GM18507 (cell line): ENCODE data around the gene TFCP2L1.
"Not testable (repeated sequence)": the region's sequence is repeated elsewhere in the genome, so short reads cannot be mapped to it uniquely, and the experiment has no call there.

Experiments used
- DNase-seq: peaks from one replicate; pipeline ENCODE4 v3.0.0; 2011; ENCODE audit warnings: low read depth; ENCODE audit not compliant: insufficient read length; ENCODE audit errors: extremely low spot score
- FAIRE-seq: peaks from 2 replicates; lab custom pipeline; 2011; peaks lifted over from hg19 to GRCh38; lab: Jason Lieb, UNC

TFCP2L1 gene

DNA sequence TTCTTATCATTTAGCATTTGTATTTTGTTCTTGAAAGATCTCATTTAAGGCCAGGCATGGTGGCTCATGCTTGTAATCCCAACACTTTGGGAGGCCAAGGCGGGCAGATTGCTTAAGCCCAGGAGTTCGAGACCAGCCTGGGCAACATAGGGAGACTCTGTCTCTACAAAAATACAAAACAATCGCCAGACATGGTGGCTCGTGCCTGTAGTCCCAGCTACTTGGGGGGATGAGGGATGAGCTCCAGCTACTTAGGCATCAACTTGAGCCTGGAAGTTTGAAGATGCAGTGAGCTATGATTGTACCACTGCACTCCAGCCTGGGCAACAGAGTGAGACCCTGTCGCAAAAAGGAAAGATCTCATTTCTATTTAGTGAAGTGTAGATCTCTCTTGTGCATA, 12.9 kb upstream of the TFCP2L1 start:
- not testable (repeated sequence) for FAIRE-seq, DNase-seq

DNA sequence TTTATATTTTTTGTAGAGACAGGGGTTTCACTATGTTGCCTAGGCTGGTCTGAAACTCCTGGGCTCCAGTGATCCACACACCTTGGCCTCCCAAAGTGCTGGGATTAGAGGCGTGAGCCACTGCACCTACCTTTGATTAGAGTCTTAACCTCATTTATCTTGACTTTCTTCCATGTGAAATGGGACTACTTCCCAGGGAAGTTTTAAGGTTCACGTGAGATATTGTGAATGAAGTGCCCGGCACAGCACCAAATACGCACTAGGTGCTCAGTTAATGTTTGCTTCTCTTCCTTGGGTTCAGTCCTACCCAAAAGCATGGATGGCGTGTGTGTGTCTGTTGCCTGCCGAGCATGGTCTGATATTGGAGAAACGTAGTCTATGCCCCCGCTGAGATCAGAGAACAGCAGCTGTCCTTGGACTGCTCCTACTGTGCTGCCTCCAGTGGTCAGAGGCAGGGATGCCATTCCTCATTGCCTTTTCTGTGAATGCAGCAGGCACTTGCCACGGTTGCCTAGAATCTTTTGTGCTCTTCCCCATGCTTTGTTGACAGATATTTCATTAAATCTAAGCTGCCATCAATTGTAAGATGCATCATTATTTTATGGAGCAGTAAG, 12.3 kb upstream of the TFCP2L1 start:
- DNase-seq: no peak
- FAIRE-seq: peak; percentile 67

DNA sequence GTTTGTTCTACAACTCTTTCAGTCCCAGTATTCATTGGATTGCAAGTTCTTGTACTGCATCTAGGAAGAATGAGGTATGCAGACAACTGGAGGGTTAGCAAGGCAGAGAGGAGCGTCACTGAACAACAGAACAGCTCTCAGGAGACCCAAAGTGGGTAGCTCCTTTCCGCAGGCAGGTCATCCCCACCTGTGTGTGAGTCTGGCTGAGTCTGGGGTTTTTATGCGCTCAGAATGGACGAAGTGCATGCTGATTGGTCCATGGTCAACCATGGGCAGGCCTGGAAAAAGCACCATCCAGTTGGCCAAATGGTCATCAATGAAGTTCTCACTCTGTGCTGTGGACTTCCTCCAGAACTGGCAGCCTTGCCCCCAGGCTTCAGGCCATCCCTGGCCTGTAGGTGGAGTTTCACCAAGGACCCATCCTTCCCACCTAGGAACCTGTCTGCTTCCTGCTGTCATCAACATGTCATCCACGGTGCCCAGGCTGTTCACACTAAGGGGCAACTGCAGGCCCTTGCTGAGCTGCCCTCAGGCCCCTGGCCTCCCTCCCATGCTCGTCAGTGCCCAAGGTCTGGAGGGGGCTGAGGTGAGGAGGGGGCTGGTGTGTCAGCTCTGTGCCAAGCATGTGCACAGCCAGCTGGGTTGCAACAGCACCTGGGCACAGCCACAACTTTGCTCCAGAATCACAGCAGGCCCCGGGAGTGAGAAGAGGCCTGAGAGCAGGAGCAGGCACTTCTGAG, 11.1 kb upstream of the TFCP2L1 start:
- FAIRE-seq (no peak), DNase-seq (no peak)

DNA sequence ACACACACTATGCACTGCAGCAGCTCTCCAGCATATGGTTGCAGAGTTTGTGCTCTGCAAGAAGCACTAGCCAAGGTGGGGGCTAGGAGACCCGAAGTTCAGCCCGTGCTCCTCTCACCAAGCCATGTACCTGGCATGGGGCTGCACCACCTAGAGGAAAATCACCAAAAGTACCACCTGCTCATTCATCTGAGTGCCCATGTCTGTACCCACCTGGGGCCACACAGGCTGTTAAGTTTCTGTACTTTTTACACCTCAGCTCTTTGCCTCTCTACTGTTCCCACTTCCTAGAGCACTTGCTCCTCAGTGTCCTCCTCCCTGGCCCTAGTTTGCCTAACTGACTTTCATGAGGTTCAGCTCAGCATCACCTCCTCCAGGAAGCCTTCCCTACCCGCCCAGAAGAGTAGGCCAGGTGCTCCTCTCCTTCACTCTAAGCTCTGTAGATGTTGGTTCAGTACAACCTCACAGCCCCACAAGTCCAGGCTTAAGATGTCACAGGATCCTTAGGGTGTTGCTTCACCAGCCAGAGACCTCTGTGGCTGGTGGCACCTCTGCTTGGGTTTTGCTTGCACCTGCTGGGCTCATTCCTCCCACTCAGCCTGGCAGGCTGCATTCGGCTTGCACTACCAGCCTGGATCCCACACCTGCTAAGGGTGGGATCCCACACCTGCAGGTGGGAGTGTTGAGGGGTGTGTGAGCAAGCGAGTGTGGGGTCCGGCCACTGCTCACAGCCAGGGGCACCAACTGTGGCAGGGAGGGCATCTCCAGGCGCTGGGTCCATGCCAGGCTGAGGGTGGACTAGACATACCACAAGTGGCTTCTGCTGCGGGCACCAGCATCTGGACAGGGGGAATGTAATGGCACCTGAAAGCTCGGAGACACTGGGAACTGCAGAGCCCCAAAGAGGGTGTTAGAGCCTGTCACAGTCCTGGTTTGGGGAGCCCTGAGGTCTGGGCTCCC, 10.2 kb upstream of the TFCP2L1 start:
- FAIRE-seq (no peak), DNase-seq (no peak)

DNA sequence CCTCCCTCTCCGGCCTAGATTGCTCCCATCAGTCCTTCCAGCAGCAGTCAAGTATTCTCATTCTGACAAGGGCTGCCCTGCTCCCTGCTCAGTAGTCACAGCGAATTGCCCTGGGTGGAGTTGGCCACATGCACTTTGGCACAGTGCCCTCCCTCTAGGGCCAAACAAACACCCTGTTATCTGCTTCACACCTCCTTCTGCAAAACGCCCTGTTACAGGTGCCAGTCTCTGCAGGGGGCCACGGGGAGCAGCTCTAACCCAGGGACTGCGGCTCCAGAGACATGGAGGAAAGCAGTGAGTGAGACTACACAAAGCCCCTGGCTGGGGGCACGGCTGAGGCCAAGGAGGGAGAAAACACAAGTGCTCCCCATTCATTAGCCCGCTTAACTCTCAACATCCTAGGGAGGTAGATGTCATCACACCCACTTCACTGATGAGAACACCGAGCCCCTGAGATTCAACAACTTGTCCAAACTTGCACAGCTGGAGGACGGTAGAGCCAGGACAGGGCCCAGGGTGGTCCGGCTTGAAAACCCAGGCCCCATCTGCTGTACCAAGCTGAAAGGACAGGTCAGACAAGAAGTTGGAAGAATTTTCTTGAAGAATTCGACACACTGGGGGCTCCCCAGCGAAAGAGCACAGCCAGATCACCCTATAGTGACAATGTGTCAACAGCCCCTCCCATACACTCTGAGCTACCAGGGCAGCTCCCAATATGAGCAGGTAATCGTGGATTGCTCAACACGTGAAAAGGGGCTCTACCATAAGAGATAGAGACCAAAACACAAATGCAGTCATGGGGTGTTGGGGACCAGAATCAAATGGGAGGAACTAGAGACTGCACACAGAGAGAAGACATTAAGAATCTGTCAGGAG, 8.7 kb upstream of the TFCP2L1 start:
- no peak for FAIRE-seq
- no peak for DNase-seq

DNA sequence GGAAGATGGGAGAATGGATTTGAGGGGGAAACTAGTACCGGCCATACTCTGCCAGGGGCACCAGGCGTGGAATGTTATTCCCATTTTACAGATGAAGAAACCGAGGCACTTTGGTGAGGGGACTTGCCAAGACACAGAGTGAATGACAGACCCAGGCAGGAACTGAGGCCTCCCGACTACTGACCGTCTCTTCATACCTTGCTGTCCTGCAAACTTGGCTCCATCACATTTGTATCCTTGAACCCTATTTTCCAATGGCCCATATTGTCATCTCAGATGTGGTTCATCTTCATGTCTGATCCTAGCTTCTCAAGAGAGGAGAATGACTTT, 6.2 kb upstream of the TFCP2L1 start:
- no peak for FAIRE-seq

DNA sequence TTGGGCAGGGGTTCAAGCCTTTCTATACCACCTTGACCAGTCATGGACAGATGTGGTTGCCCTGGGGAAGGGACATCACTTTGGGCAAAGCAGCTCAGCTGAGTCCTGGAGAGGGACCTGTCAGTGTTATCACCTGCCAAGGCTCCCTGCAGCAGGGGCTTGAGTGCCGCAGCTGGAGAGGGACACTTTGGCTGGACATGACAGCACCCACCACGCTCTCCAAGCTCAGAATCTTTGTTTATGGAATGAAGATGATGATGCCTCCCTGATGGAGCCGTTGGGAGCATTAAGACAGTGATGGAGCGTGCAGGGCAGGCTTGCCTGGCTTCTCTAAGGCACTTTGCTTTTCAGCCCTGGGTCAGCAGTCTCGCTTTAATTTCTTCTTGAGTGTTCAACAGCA, 4.3 kb upstream of the TFCP2L1 start:
- FAIRE-seq (no peak), DNase-seq (no peak)

More for the DNA sequence above, 6.2 kb upstream of the TFCP2L1 start:
- no peak for DNase-seq

DNA sequence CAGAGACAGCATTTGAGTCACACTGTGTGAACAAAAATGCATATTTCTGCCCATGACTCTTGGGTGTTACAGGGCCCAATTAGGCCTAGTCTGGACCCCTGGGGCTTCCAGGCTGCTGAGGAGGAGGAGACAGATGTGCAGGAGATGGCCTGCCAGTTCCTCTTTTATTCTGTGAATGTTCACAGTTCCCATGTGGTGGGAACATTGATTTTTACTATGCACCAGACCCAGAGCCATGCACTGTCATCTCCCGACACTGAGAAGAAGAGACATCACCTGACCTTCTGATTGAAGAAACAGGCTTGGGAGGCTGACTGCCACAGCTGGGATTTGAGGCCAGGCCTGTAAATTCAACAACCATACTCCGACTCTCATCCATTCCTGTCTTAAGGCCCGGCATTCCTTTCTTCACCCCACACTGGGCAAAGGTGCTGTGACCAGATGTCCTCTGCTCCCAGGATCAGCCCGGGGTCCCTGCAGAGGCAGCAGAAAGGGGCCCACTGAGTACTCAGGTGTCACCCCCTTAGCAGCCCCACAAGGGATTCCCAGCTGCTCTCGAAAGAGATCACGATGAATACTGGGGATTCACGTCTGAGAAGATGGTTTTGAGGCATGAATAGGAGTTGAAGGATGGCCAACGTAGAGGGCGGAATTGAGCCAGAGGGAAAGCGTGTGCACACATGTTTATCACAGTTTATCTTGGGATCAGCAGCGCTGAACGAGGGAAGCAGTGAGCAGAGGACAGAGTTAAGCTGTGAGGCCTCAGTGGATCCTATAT, 3.6 kb upstream of the TFCP2L1 start:
- FAIRE-seq (no peak), DNase-seq (no peak)

DNA sequence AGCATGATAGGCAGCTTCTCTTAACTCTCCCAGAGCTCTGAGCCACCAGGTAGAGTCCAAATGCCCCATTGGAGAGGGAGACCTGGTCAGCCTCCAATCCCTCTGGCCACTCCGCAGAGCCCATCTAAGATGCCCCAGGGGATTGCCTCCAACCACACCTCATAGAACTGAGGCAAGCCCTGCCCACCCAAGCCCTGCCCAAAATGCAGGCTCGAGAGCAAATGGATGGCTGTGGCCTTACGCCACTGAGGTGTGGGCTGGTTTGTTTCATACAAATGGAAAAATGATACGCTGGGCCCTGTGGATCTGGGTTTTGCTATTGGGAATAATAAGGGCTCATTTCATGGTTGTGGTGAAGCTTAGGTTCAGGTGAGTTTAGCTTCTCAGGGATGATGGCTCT, 3.0 kb upstream of the TFCP2L1 start:
- DNase-seq (no peak), FAIRE-seq (no peak)

DNA sequence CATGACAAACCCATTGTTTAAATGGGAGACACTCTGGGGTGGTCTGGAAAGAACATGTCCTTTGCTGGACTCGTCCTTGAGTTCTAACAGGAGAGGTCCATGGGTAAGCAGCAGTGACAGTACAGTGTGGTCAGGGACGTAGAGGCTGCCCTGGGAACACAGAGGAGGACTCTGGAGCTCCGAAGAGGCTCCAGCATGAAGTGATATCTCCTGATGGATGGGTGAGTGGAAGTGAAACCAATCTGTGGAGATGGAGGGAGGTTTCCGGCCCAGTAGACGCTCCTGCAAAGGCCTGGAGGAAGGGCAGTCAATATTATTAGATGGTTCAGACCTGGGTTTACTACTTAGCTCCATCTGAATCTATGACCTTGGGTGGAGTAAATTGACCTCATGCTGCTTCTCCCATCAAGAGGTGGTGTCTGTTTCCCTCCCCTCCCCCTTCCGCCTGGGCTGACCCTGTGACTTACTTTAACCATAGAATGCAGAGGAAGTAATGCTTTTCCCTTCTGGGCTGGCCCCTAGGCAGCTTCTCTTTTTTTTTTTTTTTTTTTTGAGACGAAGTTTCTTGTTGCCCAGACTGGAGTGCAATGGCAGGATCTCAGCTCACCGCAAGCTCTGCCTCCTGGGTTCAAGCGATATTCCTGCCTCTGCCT, 2.3 kb upstream of the TFCP2L1 start:
- FAIRE-seq: no peak
- DNase-seq: no peak

DNA sequence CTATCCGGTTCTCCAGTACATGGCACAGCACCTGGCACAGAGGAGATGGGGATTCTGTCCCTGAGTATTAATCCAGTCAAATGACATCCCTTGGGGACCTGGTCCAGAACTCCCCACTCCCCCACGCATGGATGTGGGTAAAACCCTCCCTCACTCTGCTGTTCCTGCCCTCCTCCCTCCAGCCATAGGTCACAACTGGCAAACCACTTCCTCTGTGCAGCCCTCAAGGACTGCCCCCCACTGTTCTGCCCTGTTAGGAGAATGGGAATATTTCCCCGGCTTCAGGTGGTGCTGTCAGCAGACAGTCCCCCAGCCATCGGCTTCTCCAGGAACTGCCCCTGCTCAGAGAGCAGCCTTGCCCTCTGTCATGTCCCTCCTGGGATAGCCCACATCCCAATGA, 1.5 kb upstream of the TFCP2L1 start:
- FAIRE-seq (no peak), DNase-seq (no peak)

DNA sequence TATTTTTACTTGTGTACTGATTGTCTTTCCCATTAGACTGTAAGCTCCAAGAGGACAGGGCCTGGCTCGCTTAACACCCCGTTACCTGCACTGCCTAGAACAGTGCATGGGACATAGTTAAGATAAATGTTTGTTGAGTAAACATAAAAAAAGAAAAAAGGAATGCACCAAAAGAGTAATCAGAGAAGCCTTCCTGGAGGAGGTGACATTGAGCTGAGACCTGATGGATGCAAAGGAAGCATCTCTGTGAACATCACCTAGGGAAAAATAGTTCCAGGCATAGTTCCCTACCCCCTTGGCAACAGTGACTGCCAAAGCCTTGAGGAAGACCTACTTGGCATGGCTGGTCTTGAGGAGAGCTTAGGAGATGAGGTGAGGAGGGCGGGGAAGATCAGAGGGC, 924 bp upstream of the TFCP2L1 start:
- FAIRE-seq (no peak), DNase-seq (no peak)

DNA sequence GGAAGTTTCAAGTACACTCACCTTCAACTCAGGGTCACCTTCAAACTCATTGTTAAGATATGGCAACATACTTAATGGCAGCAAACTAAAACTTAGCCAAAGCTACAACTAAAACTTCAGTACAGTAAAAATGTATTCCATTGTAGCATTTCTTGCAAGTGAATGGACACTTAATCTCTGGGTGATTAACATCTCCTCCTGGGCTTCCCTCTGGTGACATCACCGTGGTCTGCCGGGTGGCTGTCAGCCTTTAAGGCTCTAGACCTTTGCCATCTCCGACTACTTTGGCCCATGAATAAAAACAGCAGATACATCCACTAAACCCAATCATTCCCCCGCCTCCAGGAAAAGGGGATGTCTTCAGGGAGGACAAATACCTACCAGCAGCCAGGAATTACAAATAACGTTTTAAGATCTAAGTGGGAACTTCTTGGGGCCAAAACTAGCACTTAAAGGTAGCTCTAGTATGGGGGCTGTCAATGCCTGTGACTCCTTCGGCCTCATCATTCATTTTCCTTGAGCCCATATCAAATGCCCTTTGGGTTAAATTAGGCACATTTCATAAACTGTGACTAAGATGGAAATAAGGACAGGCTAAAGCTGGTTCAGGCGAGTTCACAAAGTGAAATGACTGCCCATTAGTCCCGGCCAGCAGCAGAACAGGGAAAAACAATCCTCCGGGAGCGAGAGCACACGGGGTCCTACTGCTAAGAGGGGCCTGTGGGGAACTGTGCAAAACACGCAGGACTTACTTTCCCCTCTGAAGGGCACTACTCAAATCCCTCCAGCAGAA, 1.1 kb downstream of the TFCP2L1 start:
- no peak for FAIRE-seq

DNA sequence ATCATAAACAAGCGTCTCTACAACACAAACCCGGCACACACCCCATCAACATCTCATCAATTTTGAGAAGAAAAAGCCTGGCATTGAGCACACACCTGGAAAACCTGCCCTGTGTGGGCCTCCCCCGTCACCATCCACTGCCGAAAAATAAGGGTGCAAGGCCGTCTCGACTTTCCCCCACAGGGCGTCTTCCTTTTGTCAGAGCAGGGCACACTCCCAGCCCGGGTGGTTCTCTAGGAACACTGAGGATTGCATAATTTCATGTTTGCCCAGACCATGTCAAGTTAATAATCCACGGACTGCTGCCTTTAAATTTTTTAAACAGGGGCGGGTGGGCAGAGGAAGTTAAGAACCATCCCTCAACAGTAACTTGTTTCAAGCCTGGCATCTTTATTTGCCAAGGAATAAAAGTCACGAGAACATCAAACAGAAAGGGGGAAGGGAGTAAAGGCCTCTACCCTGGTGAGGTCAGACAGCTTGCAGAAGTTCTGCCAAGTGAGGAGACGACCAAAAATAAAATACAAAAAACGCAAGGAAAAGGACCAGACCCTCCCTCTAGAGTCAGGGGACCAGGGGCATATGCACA, 2.1 kb downstream of the TFCP2L1 start:
- no peak for FAIRE-seq

More for the DNA sequence above, 1.1 kb downstream of the TFCP2L1 start:
- DNase-seq: no peak

DNA sequence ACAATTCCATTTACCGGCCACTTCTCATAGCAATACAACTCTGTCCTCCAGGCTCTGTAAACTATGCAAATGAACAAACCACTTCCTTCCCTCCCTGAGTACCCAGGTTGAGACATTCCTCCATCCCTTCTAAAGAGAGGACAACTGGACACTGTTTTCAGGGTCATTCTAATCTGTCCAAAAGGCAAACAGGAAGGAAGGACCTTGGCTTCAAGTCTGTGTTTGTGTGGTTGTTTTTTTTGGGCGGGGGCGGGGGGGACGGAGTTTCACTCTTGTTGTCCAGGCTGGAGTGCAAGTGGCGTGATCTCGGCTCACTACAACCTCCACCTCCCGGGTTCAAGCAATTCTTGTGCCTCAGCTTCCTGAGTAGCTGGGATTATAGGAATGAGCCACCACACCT, 3.3 kb downstream of the TFCP2L1 start:
- no peak for DNase-seq
- FAIRE-seq: no peak

More for the DNA sequence above, 2.1 kb downstream of the TFCP2L1 start:
- no peak for DNase-seq

DNA sequence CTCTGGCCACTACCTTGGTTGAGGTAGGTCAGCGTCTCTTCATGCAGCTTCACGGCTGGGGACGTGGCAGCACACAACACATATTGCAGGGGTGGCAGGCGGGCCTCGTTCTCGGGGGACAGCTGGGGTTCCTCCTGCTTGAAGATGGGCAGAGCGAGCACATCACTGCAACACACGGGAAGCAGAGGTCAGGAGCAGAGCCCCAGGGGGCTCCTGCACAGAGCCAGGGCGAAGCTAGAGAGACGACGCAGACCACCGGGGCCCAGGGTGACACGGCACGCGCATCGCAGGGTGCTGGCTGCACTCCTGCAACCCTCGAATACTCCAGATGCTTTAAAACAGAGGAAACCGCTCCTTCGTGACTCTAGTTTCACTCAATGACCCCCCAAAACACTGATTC, 3.9 kb downstream of the TFCP2L1 start:
- DNase-seq (no peak), FAIRE-seq (no peak)
